HuH-7 (cell line): ENCODE results near the gene SELENOM.
"Not testable (repeated sequence)": the region's sequence is repeated elsewhere in the genome, so short reads cannot be mapped to it uniquely, and the experiment has no call there.

Experiments used
- DNase-seq: peaks from one replicate; pipeline ENCODE4 v3.0.0; 2011; ENCODE audit warnings: low spot score

SELENOM gene

GRCh38 chr22:31075961-31076360 lies 31.4 kb downstream of the SELENOM start:
- DNase-seq, result no peak

- DNase-seq, result not testable (repeated sequence)
Observed at GRCh38 chr22:31073545-31074145, 33.7 kb downstream of the SELENOM start.

DNA sequence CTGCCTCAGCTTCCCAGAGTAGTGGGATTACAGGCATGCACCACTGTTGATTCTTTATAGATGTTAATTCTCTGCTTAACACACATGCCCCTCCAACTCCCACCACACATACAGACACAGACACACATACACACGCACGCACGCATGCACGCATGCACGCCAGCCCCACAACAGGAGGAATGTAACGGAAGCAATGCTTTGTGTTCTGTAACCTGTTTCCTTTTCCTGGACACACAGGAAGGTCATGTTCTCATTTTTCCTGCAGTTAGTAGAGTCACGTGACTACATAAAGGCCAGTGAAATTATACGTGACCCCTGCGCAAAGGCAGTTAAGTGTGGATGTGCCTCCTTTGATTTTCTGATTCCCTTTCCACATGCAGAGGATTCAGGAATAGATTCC lies 34.2 kb downstream of the SELENOM start:
- not testable (repeated sequence) for DNase-seq

DNA sequence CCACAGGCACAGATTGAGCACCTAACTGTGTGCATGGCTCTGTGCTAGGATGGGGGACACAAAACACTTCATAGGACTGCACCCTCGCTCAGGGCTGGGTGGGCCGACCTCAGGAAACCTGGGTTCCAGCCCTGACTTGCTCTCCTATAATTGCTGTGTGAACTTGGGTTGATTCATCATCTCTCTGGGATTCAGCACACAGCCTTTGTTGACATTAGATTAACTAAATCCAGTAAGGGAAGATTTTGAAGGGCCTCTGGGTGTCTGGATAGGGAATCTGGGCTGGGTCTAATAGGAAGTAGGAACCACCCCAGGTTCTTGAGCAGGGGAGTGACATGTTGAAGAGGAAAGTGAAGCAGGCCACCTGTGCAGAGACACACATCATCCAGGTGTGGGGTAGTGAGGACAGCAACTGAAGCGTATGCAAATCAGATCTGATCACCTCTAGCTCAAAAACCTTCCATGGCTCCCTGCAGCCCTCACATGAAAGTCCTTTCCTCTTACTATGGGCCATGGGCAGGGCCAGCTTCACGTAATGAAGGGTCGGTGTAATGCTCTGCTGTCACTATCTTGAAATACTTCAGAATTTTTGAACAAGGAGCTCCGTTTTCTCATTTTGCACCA lies 37.6 kb downstream of the SELENOM start:
- DNase-seq, result not testable (repeated sequence)

DNA sequence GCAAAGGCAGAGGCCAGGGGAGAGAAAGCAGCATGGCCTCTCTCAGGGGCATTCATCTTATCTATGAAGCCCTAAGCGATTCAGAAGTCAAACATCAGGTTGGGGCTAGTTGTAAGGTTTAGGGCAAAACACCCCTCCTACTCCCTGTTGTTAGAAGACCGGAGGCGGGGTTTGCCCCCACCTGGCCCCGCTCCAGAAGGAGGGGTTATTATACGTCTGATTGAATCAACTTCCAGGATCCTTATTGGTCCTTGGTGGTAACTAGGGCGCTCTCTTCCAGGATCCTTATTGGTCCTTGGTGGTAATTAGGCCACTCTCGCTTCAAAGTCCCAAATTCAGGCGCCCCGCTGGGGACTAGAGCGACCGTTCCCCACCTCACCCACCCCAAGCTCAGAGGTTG lies 38.4 kb downstream of the SELENOM start:
- no peak for DNase-seq

DNA sequence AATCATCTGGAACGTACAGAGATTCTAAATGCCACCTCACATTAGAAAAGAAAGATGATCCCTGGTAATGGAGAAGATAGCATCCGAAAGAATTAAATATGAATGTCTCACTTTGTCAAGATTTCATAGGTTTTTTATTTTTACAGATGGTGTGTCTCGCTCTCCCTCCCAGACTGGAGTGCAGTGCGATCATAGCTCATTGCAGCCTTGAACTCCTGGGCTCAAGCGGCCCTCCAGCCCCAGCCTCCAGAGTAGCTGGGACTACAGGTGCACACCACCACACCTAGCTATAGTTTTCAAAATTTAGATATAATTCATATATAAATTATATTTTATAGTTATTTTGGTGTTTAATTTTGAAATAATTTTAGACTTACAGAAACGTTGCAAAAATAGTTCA lies 43.0 kb downstream of the SELENOM start:
- DNase-seq, result no peak

DNA sequence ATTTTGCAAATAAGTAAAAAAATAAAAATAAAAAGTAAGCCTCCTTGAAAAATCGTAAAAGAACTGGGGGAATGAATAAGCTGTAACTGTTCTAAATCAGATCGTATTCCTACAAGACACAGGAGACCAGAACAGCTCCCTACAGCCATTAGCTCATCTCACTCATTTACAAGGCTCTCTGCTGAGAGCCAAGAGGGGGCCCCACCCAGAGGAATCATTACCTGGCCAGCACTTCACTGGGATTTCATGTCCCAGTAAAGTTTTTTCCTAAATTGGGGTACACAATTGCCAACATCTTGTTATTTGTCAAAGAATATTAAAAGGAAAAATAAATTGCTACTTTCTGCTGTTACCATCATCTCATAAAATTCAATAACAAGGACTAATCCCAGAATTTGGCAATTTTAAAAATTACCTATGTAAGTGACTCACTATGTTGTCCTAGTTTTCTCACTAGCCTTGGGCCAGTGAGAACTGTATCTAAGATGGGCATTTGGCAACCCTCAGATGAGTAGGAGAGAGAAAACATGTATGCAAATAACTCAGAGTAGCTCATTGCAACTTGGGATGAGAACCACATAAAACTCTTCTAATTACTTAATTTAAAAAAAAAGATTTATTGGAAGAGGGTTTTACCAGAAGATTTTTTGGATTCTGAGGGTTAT lies 44.7 kb downstream of the SELENOM start:
- no peak for DNase-seq

DNA sequence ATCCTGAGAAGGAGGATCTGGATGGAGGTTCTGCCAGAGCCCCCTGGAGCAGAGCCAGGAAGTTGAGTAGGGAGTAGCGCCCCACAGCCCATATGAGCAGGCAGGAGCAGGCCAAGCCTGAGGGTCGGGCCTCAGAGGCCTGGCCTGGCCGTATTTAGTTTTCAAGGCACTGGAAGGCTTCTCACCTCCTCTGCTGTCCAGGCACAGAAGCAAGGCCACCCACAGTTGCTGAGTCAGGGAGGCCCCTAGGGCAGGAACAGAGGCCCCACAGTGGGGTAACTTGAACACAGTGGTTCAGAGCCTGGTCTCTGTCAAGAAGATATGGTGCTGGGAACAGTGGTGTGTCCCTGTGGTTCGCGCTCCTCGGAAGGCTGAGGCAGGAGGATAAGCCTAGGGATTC lies 47.7 kb downstream of the SELENOM start:
- DNase-seq, result not testable (repeated sequence)

DNA sequence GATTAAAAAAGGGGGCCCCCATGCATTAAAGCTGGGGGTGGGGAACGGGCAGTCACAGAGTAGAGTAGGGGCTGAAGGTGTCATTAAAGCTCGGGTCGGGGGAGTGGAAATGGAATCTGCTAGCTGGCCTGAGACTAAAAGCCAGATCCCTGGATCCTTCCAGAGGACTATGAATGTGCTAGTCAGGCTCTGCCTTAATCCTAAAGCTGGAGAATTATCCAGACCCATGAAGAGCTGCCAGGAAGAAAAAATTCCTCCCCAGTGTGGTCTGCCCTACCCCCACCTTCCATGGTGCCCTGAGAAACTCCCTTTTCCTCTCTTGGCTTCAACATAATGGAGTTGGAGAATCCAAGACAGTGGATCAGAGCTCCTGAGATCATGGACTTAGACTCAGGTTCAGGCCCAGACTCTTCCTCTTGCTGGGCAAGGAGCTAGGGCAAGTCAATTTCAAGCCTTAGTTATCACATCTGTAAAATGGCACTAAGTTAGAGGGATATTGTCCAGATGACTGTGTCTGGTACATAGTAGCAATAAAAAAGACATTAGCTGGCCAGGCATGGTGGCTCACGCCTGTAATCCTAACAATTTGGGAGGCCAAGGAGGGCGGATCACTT lies 50.3 kb downstream of the SELENOM start:
- no peak for DNase-seq

GRCh38 chr22:31055635-31056159 lies 51.7 kb downstream of the SELENOM start:
- DNase-seq, result peak; percentile 96

GRCh38 chr22:31055117-31055634 lies 52.2 kb downstream of the SELENOM start:
- DNase-seq, result no peak
